ENCODE results near the gene TAS2R43. TPM values are rescaled to one million over a fixed set of nuclear protein-coding genes. Genes with fewer than 3 reads are reported as not detected.
"Not testable (repeated sequence)": the region's sequence is repeated elsewhere in the genome, so short reads cannot be mapped to it uniquely, and the experiment has no call there.

The TAS2R43 gene
- polyA plus RNA-seq (ENCODE audit: insufficient read length) = 0.63 TPM
- long read RNA-seq, donor 1, partial matches to known transcripts = 0 of 1 reads
- long read RNA-seq, donor 1, other reads (novel, unspliced or antisense) = 0 of 1 reads
- long read RNA-seq, donor 2 = 0 reads
- long read RNA-seq, donor 3, partial matches to known transcripts = 0 of 1 reads
- long read RNA-seq, donor 3, other reads (novel, unspliced or antisense) = 0 of 1 reads
- long read RNA-seq, donor 4 = 0 reads
- long read RNA-seq, donor 5 = 0 reads
- long read RNA-seq, donor 6 = 0 reads
- long read RNA-seq, donor 7 = 0 reads
- long read RNA-seq, donor 8 = 0 reads

GRCh38 chr12:11092128-11092527, at the start of gene TAS2R43:
TSS of gene TAS2R43 (minus strand) at chr12:11092313. CDS start at chr12:11092229, 84 bp downstream.
- no peak for DNase-seq

DNA sequence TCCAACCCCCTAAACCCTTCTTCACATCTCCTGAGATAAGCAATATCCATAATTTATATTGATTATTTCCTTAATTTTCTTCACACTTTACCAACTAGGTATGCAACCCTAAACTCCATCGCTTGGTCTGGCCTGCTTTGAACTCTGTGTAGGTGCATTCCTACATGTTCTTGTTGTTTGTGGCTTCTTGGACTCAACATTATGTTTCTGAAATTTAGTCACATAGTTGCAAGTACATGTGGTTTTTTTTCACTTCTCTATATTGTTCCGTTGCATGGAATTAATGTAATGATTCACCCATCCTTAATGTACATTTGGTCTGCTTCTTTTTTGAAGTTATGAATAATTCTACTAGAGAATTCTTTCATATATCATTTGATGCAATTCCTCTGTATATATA, 44.0 kb upstream of the TAS2R43 start:
- no peak for DNase-seq

DNA sequence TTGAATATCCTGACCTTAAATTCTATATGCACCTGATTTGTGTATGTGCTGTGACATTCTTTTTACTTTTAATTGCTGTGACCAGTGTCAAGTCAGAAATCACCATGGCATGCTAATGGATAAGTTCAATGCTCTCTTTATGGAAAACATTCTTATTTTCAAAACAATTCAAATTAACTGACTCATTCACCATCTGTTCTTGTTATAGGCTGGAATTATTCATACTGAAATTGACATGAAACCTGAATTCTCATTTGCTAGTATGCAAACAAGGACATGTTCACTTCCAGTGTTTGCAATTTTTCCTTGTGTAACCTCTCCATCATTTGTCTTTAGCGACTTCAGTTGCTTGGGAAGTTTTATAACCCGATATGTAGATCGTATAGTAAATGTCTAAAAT, 42.2 kb upstream of the TAS2R43 start, which contains the start of gene TAS2R30:
TAS2R30 (minus strand) TSS at position 340 of the 400 bp plus-strand sequence. CDS start 400 bp downstream, outside the sequence.
- DNase-seq = no peak

DNA sequence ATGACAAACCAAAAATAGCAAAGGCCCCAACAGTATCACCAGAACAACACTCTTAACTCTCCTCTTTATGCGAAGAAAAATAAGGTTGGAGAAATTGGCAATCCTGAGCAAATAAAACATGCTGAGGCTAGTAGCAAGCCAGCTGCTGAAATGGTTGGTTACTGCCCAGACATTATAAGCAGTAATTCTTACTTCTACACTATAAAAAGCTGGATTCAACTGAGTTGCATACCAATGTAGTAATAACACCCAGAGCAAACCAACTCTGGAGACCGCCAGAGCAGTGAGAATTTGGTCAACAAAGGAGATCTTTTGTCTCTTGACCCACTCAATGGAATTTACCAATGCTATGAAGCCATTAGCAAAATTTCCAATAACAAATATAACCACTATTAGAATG, 41.7 kb upstream of the TAS2R43 start:
- DNase-seq = no peak

DNA sequence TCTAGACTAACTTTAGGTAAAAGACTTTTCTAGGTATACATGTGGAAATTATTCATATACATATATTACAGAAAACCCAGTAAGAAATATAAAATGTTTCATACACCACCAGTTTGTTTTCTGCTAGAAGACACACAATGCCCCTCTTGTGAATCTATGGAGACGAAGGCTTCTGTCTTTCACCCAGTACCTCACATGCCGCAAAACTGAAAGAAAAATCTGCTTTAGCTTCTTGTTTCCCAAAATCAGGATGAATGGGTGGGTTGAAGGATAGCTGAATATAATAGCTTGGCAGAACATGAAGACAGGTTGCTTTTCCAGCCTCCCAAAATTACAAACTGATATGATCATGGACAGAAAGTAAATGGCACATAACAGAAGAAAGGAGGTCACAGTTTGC, 41.0 kb upstream of the TAS2R43 start:
- no peak for DNase-seq

DNA sequence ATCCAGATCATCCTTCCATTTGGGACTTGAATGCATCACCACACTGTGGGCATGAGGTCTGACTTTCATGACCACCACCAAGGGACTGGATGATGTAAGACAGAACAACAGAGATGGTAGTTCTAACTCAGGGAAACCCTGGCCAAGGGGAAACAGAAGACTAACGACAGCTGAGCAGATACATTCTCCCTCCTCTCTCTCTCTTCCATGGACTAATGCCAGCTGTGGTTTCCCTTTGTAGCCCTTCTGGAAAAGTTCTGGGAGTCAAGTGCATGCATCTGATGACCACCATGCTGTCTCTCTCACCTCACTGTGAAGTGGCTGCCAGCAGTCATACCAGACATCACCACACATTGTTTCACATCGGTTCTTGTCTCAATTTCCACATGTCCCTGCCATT, 38.9 kb upstream of the TAS2R43 start:
- DNase-seq = no peak

- no peak for DNase-seq
Measured at GRCh38 chr12:11130382-11130781, 38.3 kb upstream of the TAS2R43 start.

GRCh38 chr12:11114130-11114529, 22.0 kb upstream of the TAS2R43 start:
- DNase-seq = not testable (repeated sequence)

DNA sequence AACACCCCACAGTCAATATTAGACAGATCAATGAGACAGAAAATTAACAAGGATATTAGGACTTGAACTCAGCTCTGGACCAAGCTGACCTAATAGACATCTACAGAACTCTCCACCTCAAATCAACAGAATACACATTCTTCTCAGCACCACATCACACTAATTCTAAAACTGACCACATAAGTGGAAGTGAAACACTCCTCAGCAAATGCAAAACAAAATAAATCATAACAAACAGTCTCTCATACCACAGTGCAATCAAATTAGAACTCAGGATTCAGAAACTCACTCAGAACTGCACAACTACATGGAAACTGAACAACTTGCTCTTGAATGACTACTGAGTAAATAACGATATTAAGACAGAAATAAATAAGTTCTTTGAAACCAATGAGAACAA, 19.1 kb upstream of the TAS2R43 start:
- not testable (repeated sequence) for DNase-seq

DNA sequence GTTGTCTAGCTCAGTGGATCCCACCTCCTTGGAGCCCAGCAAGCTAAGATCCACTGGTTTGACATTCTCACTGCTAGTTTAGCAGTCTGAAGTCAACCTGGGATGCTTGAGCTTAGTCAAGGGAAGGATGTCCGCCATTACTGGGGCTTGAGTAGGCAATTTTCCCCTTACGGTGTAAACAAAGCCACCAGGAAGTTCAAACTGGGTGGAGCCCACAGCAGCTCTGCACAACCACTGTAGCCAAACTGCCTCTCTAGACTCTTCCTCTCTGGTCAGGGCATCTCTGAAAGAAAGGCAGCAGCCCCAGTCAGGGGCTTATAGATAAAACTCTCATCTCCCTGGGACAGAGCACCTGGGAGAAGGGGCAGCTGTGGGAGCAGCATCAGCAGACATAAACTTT, 16.7 kb upstream of the TAS2R43 start:
- no peak for DNase-seq

DNA sequence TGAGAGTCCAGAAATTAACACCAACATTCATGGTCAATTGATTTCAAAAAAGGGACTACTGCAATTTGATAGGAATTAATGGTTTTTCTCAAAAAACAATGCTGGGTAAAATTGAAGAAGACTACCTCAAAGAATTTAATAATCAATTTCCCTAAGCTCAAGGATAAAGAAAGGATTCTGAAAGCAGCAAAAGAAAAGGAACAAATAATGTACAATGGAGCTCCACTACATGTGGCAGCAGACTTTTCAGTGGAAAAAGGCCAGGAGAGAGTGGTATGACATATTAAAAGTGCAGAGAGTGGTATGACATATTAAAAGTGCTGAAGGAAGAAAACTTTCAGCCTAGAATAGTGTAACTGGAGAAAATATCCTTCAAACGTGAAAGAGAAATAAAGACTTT, 15.6 kb upstream of the TAS2R43 start:
- DNase-seq = no peak

DNA sequence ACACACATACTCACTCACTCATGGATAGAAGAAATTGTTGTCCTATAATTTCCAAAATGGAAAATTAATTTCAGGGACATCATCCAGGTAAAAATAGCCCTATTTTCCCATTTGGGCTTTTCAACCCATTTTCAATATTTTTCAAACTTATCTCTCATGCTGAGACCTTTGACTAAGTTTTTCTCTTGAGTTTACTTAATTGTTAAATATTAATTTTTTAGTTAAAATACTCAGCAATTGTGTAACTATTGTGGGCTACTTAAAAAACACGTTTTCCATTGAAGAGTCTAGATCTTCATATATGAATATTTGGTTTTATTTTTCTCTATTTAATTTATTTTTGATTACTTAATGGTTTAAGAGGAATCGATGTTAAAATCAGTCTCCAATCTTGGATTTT, 14.2 kb upstream of the TAS2R43 start:
- no peak for DNase-seq

- DNase-seq = no peak
Measured at GRCh38 chr12:11105546-11105945, 13.4 kb upstream of the TAS2R43 start.

GRCh38 chr12:11094910-11095309, 2.8 kb upstream of the TAS2R43 start:
- DNase-seq = not testable (repeated sequence)

- DNase-seq = no peak
Measured at GRCh38 chr12:11089246-11089645, 2.9 kb downstream of the TAS2R43 start.

DNA sequence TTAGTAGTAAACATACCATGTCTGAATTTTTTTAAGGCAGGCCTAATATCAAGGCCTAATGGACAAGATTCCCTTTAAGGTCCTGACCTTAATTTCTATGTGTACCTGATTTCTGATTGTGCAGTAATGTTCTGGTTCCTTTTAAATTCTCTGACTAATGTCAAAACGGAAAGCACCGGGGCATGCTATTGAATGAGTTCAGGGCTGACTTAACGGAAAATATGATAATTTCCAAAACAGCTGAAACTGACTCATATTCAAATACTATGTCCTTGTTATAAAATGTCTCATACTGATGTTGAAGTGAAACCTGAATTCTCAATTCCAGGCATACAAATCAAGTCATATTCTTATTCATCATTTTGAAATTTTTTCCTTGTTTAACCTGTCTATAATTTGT, 6.7 kb downstream of the TAS2R43 start:
- DNase-seq = no peak

DNA sequence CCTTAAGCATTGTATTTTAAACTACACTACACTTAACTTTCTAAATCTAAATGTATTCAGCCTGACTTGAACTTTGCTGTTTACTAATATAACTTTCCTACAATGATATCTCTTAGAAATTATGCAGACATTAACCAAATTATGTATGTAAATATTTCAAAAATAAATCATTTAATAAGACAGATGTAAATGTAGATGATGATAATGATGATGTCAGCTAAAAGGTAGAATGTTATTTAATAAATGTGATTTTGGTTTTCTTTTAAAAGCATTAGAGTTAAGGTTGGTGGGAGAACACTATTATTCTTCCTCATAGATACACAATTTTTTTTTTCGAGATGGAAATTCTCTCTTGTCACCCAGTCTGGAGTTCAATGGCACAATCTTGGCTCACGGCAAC, 10.1 kb downstream of the TAS2R43 start:
- no peak for DNase-seq

- DNase-seq = no peak
Measured at GRCh38 chr12:11078246-11078645, 13.9 kb downstream of the TAS2R43 start.

- DNase-seq = no peak
Measured at GRCh38 chr12:11075642-11076041, 16.5 kb downstream of the TAS2R43 start.

DNA sequence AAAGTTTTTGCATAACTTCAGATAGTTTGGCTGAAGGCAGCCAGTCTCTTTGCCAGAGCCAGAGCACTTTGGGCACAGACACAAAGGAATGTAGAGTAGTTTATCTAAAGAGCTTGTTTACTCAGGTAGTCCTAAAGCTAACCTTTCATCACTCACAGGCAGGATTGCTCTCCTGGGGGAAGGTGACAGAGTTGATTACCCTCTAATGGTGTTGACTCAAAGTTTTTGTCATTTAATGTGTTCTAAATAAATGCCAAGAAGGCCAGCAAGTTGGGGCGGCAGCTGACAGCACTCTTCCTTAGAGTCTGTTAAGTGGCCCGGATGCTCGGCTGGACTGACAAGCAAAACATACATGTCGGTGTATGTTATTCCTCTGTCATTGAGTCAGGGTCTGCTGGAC, 20.7 kb downstream of the TAS2R43 start:
- DNase-seq = no peak

GRCh38 chr12:11070999-11071398, 21.1 kb downstream of the TAS2R43 start:
- no peak for DNase-seq

DNA sequence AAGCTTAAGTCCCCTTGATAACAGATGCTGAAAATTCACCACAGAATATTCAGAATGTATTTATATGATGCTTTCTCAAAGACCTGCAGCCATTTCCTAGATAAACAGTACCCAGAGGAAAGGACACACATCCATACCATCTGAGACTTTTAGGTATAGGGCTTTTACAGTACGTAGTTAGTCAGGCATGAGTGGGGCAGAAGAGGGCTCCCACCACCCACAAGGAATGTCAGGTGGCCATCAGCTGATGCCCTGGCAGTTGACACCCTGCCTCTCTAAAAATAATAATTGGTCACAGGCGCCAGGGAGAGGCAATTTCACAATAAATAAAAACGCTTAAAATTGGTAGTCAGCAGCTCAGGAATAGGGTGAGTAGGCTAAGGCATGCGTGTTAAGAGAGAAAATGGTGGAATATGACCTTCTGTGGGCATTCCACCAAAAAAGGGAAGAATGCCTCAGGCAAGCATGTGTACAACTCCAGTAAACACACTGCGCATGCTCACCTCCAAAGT, 22.2 kb downstream of the TAS2R43 start:
- no peak for DNase-seq

DNA sequence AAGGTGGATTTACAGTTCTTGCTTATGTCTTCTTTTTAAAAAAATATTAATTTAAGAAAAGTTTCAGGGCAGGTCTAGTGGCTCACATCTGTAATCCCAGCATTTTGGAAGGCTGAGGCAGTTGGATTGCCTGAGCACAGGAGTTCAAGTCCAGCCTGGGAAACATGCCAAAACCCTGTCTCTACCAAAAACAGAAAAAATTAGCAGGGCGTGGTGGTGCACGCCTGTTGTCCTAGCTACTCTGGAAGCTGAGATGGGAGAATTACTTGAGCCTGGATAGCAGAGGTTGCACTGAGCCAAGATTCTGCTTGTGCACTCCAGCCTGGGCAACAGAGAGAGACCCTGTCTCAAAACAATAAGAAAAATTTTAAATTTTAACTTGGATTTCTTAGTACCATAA, 24.6 kb downstream of the TAS2R43 start:
- DNase-seq = no peak

DNA sequence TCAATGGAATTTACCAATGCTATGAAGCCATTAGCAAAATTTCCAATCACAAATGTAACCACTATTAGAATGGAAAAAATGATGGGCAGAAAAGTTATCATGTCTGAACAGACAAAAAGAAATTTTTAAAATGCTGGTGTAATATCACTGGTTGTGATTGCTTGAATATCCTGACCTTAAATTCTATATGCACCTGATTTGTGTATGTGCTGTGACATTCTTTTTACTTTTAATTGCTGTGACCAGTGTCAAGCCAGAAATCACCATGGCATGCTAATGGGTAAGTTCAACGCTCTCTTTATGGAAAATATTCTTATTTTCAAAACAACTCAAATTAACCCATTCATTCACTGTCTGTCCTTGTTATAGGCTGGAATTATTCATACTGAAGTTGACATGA, 29.9 kb downstream of the TAS2R43 start, which contains the start of gene TAS2R46:
TAS2R46 (minus strand) TSS at position 101 of the 400 bp plus-strand sequence; CDS start at position 101, 0 bp downstream.
- DNase-seq = not testable (repeated sequence)

Data from left kidney (tissue), 8 donors.